Nephron progenitor cell (in vitro differentiated cells): ENCODE results near the gene PSMD13.
A peak's percentile ranks its signal among the peaks of the same experiment; 100 is the strongest.
"Not testable (repeated sequence)": the region's sequence is repeated elsewhere in the genome, so short reads cannot be mapped to it uniquely, and the experiment has no call there.

Experiments used
- DNase-seq: peaks from one replicate; pipeline ENCODE4 v3.0.0; 2021
- H3K27ac Mint-ChIP-seq: 2 replicates; pipeline ENCODE4 v1.8.0; 2021; ENCODE audit warnings: mild to moderate bottlenecking, moderate library complexity, mixed read lengths
- H3K27me3 Mint-ChIP-seq: 2 replicates; pipeline ENCODE4 v1.8.0; 2021; ENCODE audit warnings: mild to moderate bottlenecking, low read depth, mixed read lengths; ENCODE audit not compliant: poor library complexity
- H3K36me3 Mint-ChIP-seq: 2 replicates; pipeline ENCODE4 v1.8.0; 2021; ENCODE audit warnings: low read depth, mixed read lengths
- H3K4me1 Mint-ChIP-seq: 2 replicates; pipeline ENCODE4 v1.8.0; 2021; ENCODE audit warnings: mixed read lengths
- H3K4me3 Mint-ChIP-seq: 2 replicates; pipeline ENCODE4 v1.8.0; 2021; ENCODE audit warnings: mild to moderate bottlenecking, moderate library complexity, mixed read lengths
- H3K9me3 Mint-ChIP-seq: 2 replicates; pipeline ENCODE4 v1.8.0; 2021; ENCODE audit warnings: mild to moderate bottlenecking, moderate library complexity, mixed read lengths
- TF ChIP-seq, protein P1 (sequence below): fragments of 200-600 bp; sonication (generic); IDR thresholded peaks from 2 replicates; pipeline ENCODE4 v1.5.0; 2021; ENCODE audit warnings: antibody characterized with exemption

The PSMD13 gene

DNA sequence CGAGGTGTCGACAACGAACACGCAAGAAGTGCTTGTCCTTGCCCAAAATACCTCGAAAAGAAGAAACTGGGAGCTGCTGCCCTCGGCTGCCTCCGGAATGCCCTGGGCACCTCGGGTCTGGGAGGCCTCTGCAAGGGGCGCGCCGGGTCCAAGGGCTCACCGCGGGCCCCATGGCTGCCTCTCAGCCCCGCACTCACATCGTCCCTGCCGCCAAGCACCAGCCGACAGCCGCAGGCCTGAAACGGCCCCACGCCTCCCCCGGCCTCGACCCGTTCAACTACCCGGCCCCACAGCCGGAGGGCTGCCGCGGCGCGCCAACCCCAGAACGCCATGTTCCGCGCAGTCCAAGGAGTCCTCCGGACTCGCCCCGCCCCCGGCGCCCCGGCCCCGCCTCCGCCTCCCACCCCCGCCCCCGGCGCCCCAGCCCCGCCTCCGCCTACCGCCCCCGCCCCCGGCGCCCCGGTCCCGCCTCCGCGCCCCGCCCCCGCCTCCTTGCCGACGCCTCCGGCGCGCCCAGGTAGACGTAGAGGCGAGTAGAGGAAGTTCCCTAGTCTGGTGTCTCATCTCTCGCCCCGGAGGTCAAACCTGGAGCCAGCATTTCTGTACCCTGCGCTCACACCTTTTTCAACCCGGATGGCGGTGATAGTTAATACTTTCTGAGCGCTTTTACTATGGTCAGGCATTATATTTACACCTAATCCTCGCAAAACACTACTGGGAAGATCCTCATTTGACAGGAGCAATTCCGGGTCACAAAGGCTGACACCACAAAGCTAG lies 591 bp upstream of the PSMD13 start, which contains the start of gene SIRT3:
Gene SIRT3 (minus strand): TSS at position 346 of the 777 bp plus-strand sequence. CDS start 14 bp downstream, at position 332.
- no peaks in the 10 kb centered on the region for H3K27me3 Mint-ChIP-seq
- peak within 1 kb of the TSS; percentile 100 for H3K27ac Mint-ChIP-seq
- DNase-seq = peak; percentile 83
- peaks cover 10% of the 10 kb centered on the region for H3K36me3 Mint-ChIP-seq
- TF ChIP-seq, protein P1, sequence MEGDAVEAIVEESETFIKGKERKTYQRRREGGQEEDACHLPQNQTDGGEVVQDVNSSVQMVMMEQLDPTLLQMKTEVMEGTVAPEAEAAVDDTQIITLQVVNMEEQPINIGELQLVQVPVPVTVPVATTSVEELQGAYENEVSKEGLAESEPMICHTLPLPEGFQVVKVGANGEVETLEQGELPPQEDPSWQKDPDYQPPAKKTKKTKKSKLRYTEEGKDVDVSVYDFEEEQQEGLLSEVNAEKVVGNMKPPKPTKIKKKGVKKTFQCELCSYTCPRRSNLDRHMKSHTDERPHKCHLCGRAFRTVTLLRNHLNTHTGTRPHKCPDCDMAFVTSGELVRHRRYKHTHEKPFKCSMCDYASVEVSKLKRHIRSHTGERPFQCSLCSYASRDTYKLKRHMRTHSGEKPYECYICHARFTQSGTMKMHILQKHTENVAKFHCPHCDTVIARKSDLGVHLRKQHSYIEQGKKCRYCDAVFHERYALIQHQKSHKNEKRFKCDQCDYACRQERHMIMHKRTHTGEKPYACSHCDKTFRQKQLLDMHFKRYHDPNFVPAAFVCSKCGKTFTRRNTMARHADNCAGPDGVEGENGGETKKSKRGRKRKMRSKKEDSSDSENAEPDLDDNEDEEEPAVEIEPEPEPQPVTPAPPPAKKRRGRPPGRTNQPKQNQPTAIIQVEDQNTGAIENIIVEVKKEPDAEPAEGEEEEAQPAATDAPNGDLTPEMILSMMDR = no peak
- H3K4me3 Mint-ChIP-seq = peak within 1 kb of the TSS; percentile 95
- H3K4me1 Mint-ChIP-seq = peaks cover 28% of the 10 kb centered on the region
- no peaks in the 10 kb centered on the region for H3K9me3 Mint-ChIP-seq

DNA sequence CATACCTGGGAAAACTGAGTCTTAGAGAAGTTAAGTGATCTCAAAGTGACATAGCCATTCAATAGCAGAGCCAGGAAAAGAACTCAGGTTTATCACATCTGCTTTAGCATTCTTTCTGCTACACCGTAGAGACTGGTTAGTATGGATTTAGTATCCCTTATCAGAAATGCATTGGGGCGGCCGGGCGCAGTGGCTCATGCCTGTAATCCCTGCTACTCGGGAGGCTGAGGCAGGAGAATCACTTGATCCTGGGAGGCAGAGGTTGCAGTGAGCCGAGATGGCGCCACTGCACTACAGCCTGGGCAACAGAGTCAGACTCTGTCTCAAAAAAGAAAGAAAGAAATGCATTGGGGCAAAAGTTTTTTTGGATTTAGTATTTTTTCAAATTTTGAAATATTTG lies 1.6 kb downstream of the PSMD13 start:
- not testable (repeated sequence) for DNase-seq, H3K27me3 Mint-ChIP-seq, H3K9me3 Mint-ChIP-seq, H3K27ac Mint-ChIP-seq
- peak overlapping the region; percentile 95 for H3K4me3 Mint-ChIP-seq
- H3K36me3 Mint-ChIP-seq = peaks cover 32% of the 10 kb centered on the region
- peaks cover 28% of the 10 kb centered on the region for H3K4me1 Mint-ChIP-seq

DNA sequence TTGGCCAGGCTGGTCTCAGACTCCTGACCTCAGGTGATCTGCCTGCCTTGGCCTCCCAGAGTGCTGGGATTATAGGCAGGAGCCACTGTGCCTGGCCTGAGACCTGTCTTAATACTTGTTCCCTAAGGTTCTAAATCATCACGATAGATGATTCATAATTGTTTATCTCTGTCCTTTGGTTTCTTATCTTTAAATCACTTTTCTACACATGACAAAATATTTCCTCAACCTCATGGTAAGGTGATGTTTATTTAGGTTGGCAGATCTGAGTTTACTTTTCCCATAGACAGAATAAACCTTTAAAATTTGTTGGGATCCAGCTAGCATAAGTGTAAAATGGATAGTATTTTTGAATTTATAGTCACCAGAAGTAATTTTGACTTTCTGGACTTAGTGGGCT lies 3.5 kb downstream of the PSMD13 start:
- H3K36me3 Mint-ChIP-seq = peaks cover 42% of the 10 kb centered on the region
- H3K4me1 Mint-ChIP-seq = peaks cover 20% of the 10 kb centered on the region
- H3K27me3 Mint-ChIP-seq = no peaks in the 10 kb centered on the region
- H3K9me3 Mint-ChIP-seq = no peaks in the 10 kb centered on the region
- DNase-seq = no peak
- H3K4me3 Mint-ChIP-seq = no peak overlapping the region
- TF ChIP-seq, protein P1 = no peak
- H3K27ac Mint-ChIP-seq = no peak overlapping the region

DNA sequence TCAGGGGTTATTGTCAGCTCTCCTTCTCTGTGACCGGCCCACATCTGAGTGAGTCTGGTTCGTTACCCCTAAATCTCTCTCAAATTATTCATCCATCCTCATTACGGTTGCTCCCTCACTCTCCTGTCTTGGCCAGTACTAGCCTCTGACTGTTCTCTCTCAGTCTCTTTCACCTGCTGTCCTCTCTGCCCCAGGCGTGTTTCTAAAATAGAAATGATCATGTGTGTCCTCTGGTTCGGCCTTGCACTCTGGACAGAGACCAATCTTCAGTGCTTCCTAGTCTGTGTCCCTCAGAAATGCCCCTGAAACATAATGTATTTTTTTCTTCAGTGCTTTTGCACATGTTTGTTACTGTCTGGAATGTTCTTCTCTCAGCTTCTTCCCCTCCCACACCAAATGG lies 4.9 kb downstream of the PSMD13 start:
- no peaks in the 10 kb centered on the region for H3K9me3 Mint-ChIP-seq
- H3K4me1 Mint-ChIP-seq = peaks cover 16% of the 10 kb centered on the region
- H3K27me3 Mint-ChIP-seq = no peaks in the 10 kb centered on the region
- H3K4me3 Mint-ChIP-seq = no peak overlapping the region
- H3K36me3 Mint-ChIP-seq = peaks cover 54% of the 10 kb centered on the region
- TF ChIP-seq, protein P1 = no peak
- no peak for DNase-seq
- H3K27ac Mint-ChIP-seq = peak overlapping the region; percentile 3

DNA sequence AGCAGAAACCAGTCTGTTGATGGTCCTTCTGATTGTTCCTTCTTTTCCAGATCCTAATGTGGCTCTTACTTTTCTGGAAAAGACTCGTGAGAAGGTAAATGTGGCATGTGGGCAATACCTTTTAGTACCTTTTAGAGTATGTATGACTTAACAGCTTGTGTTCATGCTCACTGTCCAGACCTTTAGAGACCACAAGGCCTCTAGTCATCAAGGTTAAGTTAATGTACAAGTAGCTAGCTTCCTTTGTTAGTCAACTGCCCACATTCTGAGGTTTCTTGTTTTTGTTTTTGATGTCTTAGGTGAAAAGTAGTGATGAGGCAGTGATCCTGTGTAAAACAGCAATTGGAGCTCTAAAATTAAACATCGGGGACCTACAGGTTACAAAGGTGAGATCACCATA lies 7.6 kb downstream of the PSMD13 start:
- Mint-ChIP-seq H3K4me3 (no peak overlapping the region), H3K27ac (no peak overlapping the region), H3K27me3 (no peaks in the 10 kb centered on the region), H3K4me1 (no peaks in the 10 kb centered on the region), H3K9me3 (no peaks in the 10 kb centered on the region), H3K36me3 (peaks cover 75% of the 10 kb centered on the region)
- TF ChIP-seq, protein P1 = no peak
- DNase-seq = no peak

- Mint-ChIP-seq H3K9me3 (no peaks in the 10 kb centered on the region), H3K4me3 (no peak overlapping the region), H3K27me3 (peaks cover 2% of the 10 kb centered on the region), H3K27ac (peak overlapping the region; percentile 9), H3K36me3 (peaks cover 72% of the 10 kb centered on the region), H3K4me1 (peaks cover 6% of the 10 kb centered on the region)
- no peak for DNase-seq
- TF ChIP-seq, protein P1 = no peak
These were observed 12.3 kb downstream of the PSMD13 start for GRCh38 chr11:249062-249461.
